BJ (cell line): ENCODE results near the gene PLXNA2. TPM values are rescaled to one million over a fixed set of nuclear protein-coding genes. Genes with fewer than 3 reads are reported as not detected.
A peak's percentile ranks its signal among the peaks of the same experiment; 100 is the strongest.

Experiments
- CTCF ChIA-PET: fragments of 350-600 bp; formaldehyde crosslinking; extraction: SDS; loops from one replicate; lab custom pipeline; 2021; ENCODE audit warnings: antibody characterized with exemption, inconsistent platforms; lab: Yijun Ruan, JAX
- POLR2A ChIA-PET: fragments of 300-600 bp; sonication (Branson Sonifier 250); formaldehyde crosslinking; extraction: SDS; loops from one replicate; lab custom pipeline; 2021; ENCODE audit warnings: antibody characterized with exemption; lab: Charles Lee
- DNase-seq: peaks from one replicate; pipeline ENCODE4 v3.0.0-alpha.2; 2011; ENCODE audit warnings: low read depth
- H3K27me3 ChIP-seq: 2 replicates; pipeline ENCODE4 v1.6.0; 2011; ENCODE audit warnings: low read length; ENCODE audit not compliant: control insufficient read depth, insufficient read depth
- H3K36me3 ChIP-seq: 2 replicates; pipeline ENCODE4 v1.5.1; 2011; ENCODE audit warnings: low read length; ENCODE audit not compliant: control insufficient read depth, insufficient read depth
- H3K4me3 ChIP-seq: 2 replicates; pipeline ENCODE4 v1.5.1; 2011; ENCODE audit warnings: low read depth, mild to moderate bottlenecking, control low read depth, low read length
- CTCF ChIP-seq: IDR thresholded peaks from 2 replicates; pipeline ENCODE4 v1.5.1; 2011; ENCODE audit warnings: low read depth, mild to moderate bottlenecking, control low read depth, inconsistent platforms, low read length, moderate library complexity; ENCODE audit not compliant: insufficient read depth
- polyA plus RNA-seq: library from polyadenylated mRNA; depleted of rRNA; stranded (reverse); fragments of >200 nt; gene quantifications from 2 replicates; pipeline ENCODE4 v1.2.3, GENCODE V29; 2011

PLXNA2 gene
- polyA plus RNA-seq, 1 experiment = 2.7 TPM

- DNase-seq = peak; percentile 51
- Histone ChIP-seq H3K27me3 (no peaks in the 10 kb centered on the region), H3K4me3 (no peak overlapping the region), H3K36me3 (no peaks in the 10 kb centered on the region)
- POLR2A ChIA-PET = no interaction called here
- no peak for TF ChIP-seq CTCF
- CTCF ChIA-PET = interaction anchor here (0.8 to 2.2 kb wide), 8 partner anchors 12 to 86 kb away, joined by 3 to 10 read pairs (median 4); no protein-coding TSS in a partner anchor
Measured at GRCh38 chr1:208159555-208160258, 84.5 kb downstream of the PLXNA2 start.

- DNase-seq = no peak
- H3K27me3 ChIP-seq = no peaks in the 10 kb centered on the region
- POLR2A ChIA-PET = no interaction called here
- no peak overlapping the region for H3K4me3 ChIP-seq
- no peaks in the 10 kb centered on the region for H3K36me3 ChIP-seq
- CTCF ChIA-PET = interaction anchor here (0.6 to 2.2 kb wide), 7 partner anchors 13 to 86 kb away, joined by 3 to 10 read pairs (median 3); no protein-coding TSS in a partner anchor
- TF ChIP-seq CTCF = no peak
Measured at GRCh38 chr1:208158640-208159554, 85.3 kb downstream of the PLXNA2 start.

GRCh38 chr1:208157769-208158168, 86.4 kb downstream of the PLXNA2 start:
- POLR2A ChIA-PET = no interaction called here
- Histone ChIP-seq H3K4me3 (no peak overlapping the region), H3K36me3 (no peaks in the 10 kb centered on the region), H3K27me3 (no peaks in the 10 kb centered on the region)
- TF ChIP-seq CTCF = no peak
- CTCF ChIA-PET = interaction anchor here (1.4 kb wide), 1 partner anchor 10 kb away, joined by 4 read pairs; no protein-coding TSS in a partner anchor
- DNase-seq = no peak

GRCh38 chr1:208156741-208157140, 87.4 kb downstream of the PLXNA2 start:
- no peak for DNase-seq
- no peak for TF ChIP-seq CTCF
- Histone ChIP-seq H3K4me3 (no peak overlapping the region), H3K27me3 (no peaks in the 10 kb centered on the region), H3K36me3 (no peaks in the 10 kb centered on the region)
- CTCF ChIA-PET = interaction anchor here (1.4 to 1.9 kb wide), 3 partner anchors 9 to 25 kb away, joined by 3 to 6 read pairs (median 4); no protein-coding TSS in a partner anchor
- POLR2A ChIA-PET = no interaction called here

GRCh38 chr1:208156310-208156709, 87.9 kb downstream of the PLXNA2 start:
- Histone ChIP-seq H3K4me3 (no peak overlapping the region), H3K36me3 (no peaks in the 10 kb centered on the region), H3K27me3 (no peaks in the 10 kb centered on the region)
- no peak for DNase-seq
- ChIA-PET CTCF (interaction anchor here (1.4 to 1.9 kb wide), 2 partner anchors 21 to 24 kb away, joined by 3 to 6 read pairs; no protein-coding TSS in a partner anchor), POLR2A (no interaction called here)
- no peak for TF ChIP-seq CTCF
